Kidney (tissue), 14 donors: ENCODE measurements around the gene CRIM1. TPM values are rescaled to one million over a fixed set of nuclear protein-coding genes. Genes with fewer than 3 reads are reported as not detected.

ENCODE experiments used
- DNase-seq, 5 donors: peaks; one replicate each; pipeline ENCODE4 v3.0.0-alpha.2; 2013 to 2020
- FAIRE-seq: peaks from 2 replicates; lab custom pipeline; 2012; peaks lifted over from hg19 to GRCh38; lab: Jason Lieb, UNC
- H3K27ac ChIP-seq, 2 donors: one replicate each; pipeline ENCODE4 v1.7.0; 2013; ENCODE audit warnings: low read depth in 2 of 2, low read length in 2 of 2, inconsistent platforms in 1 of 2
- H3K27me3 ChIP-seq: one replicate; pipeline ENCODE4 v1.7.1; 2013; ENCODE audit warnings: low read length, inconsistent platforms; ENCODE audit not compliant: control insufficient read depth, insufficient read depth
- H3K36me3 ChIP-seq, 3 donors: one replicate each; pipeline versions ENCODE4 v1.7.0 to v1.7.1; 2013; ENCODE audit warnings: low read length in 3 of 3, control low read depth in 1 of 3, inconsistent platforms in 1 of 3; ENCODE audit not compliant: insufficient read depth in 3 of 3, control insufficient read depth in 2 of 3
- H3K4me1 ChIP-seq, 3 donors: one replicate each; pipeline versions ENCODE4 v1.7.0 to v1.7.1; 2013; ENCODE audit warnings: low read length in 3 of 3, inconsistent platforms in 1 of 3, low read depth in 1 of 3; ENCODE audit not compliant: control insufficient read depth in 2 of 3, insufficient read depth in 2 of 3
- H3K4me3 ChIP-seq, 3 donors: one replicate each; pipeline versions ENCODE4 v1.7.0 to v1.8.1; 2013; ENCODE audit warnings: low read length in 3 of 3, control low read depth in 1 of 3, inconsistent platforms in 1 of 3
- H3K9ac ChIP-seq, 3 donors: one replicate each; pipeline versions ENCODE4 v1.7.0 to v1.7.1; 2013; ENCODE audit warnings: low read length in 3 of 3, control low read depth in 1 of 3, inconsistent platforms in 1 of 3
- H3K9me3 ChIP-seq, 3 donors: one replicate each; pipeline versions ENCODE4 v1.7.0 to v1.7.1; 2013; ENCODE audit warnings: low read length in 3 of 3, control low read depth in 1 of 3, inconsistent platforms in 1 of 3; ENCODE audit not compliant: control insufficient read depth in 2 of 3, insufficient read depth in 1 of 3
- CTCF ChIP-seq: IDR thresholded peaks from 3 replicates; pipeline ENCODE4 v1.5.1; 2012; ENCODE audit warnings: mild to moderate bottlenecking, moderate library complexity, borderline replicate concordance; ENCODE audit not compliant: insufficient read depth; ENCODE audit errors: extremely low read depth
- intact Hi-C: fragments of 100-400 bp; cut with DNase I; formaldehyde crosslinking; loops from one replicate; pipeline ENCODE4 v1.11.1; 2022
- polyA plus RNA-seq: library from polyadenylated mRNA; stranded (reverse); fragments of 350-450 nt; fragmentation: Illumina TruSeq; extraction: RNeasy Lipid Tissue Mini Kit (QIAGEN cat#74804); gene quantifications from one replicate; pipeline ENCODE4 v1.2.3, GENCODE V29; 2014; ENCODE audit warnings: low read depth, low replicate concordance; ENCODE audit not compliant: insufficient read depth
- total RNA-seq: library from RNA; stranded (reverse); fragmentation: NEBNext Ultra II Directional; extraction: Animal tissue kit (Norgen Biotek cat#: 25700); gene quantifications from one replicate; pipeline ENCODE4 v1.2.1, GENCODE V29; 2021
- donor health status: control.
- donor health status: control.
- donor health status: control.
- donor health status: control.
- donor health status: control.
- donor health status: DM: yes; HTN: yes; CAD: no.
- donor health status: Normal renal cell carcinoma (clear cell type).

Gene CRIM1
- total and polyA plus RNA-seq, 2 donors from 2014 or later: 47.2 to 154 TPM

GRCh38 chr2:36415381-36416022, 59.9 kb downstream of the CRIM1 start:
- Histone ChIP-seq H3K9me3 (no peaks in the 10 kb centered on the region), H3K4me3 (no peak overlapping the region), H3K4me1 (peaks cover 6 to 53% (median 20%) of the 10 kb centered on the region in 3 donors), H3K9ac (no peak overlapping the region), H3K27ac (no peak overlapping the region), H3K27me3 (no peaks in the 10 kb centered on the region), H3K36me3 (no peaks in the 10 kb centered on the region)
- TF ChIP-seq CTCF: no peak
- FAIRE-seq (no peak), DNase-seq (no peak)
- intact Hi-C loops: no loop called here

DNA sequence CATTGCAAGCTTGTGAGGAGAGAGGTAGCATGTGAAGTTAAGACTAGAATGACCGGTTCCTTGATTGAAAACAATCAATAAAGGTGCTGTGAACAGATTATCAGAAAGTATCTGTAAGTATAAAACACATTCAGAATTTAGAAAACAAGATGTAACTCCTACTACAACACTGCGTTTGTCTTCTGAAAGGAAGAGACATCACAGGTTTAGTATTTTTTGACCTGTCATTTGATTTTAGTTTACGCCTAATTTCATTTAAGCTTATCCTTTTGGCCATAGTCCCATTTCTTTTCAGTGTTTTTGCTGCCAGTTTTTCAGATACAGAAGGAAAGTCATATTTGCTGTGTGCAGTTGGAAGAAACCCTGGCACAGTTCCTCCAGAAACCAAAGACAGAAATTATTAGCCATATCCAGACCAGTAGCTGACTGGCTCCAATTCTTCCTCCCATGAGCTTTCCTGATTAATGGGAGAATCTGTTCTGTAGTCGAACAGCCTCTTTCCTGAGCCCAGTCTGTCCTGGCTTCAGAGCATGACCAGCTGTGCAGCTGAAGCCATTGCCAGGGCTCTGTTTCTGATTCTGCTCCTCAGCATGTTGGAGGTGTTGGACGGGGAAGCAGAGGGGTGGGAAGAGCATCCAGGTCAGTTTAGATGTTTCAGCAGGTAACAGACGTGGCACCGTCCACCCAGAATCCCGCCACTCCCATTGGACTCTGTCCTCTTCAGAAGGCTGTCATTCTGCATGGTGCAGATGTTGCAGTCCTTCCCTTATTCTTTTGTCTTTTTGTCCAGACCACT, 61.0 kb downstream of the CRIM1 start:
- H3K27me3 ChIP-seq: no peaks in the 10 kb centered on the region
- intact Hi-C loops: no loop called here
- peaks cover 4 to 46% (median 18%) of the 10 kb centered on the region in 3 donors for H3K4me1 ChIP-seq

DNA sequence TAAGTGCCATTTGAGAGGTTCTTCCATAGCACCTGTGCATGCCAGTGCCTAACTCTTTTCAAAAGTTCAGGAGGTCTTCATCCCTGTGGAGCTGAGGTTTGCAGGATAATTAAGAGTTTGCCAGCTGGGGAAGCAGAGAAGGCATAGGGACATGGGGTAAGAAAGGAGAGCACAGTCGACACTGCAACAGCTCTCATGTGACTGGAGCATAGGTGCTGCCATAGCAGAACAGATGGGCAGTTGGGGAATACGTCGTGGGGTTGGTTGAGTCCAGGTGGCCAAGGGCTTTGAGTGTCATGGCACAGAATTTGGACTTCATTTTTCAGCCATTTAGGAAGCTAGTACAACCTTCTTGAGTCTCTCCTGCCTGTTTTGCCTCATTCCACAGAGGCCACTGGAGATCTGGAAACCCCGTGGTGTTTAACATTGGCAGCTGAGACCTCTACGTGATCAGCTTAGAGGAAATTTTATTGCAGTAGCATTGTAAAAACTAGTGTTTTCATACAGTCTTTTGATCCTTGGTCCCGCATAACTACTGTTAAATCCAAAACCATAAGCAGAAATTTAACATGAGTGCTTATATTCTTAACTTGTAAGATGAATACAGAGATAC, 65.1 kb downstream of the CRIM1 start:
- H3K9ac ChIP-seq: no peak overlapping the region
- DNase-seq: no peak
- H3K4me3 ChIP-seq: no peak overlapping the region
- no peaks in the 10 kb centered on the region for H3K27me3 ChIP-seq
- FAIRE-seq: no peak
- H3K36me3 ChIP-seq: no peaks in the 10 kb centered on the region
- no peaks in the 10 kb centered on the region for H3K9me3 ChIP-seq
- TF ChIP-seq CTCF: no peak
- intact Hi-C loops: no loop called here
- no peak overlapping the region for H3K27ac ChIP-seq
- peaks cover 0 to 23% (median 9%) of the 10 kb centered on the region in 3 donors for H3K4me1 ChIP-seq

More for the DNA sequence above, 61.0 kb downstream of the CRIM1 start:
- Histone ChIP-seq H3K9ac (no peak overlapping the region), H3K9me3 (no peaks in the 10 kb centered on the region), H3K36me3 (no peaks in the 10 kb centered on the region), H3K27ac (no peak overlapping the region), H3K4me3 (no peak overlapping the region)
- no peak for TF ChIP-seq CTCF
- FAIRE-seq (no peak), DNase-seq (no peak)
